Mesothelial cell of epicardium (in vitro differentiated cells): ENCODE results near the gene SLCO2A1. TPM values are rescaled to one million over a fixed set of nuclear protein-coding genes. Genes with fewer than 3 reads are reported as not detected.

ENCODE experiments used
- DNase-seq, 2 experiments: peaks; one replicate each; pipeline ENCODE4 v3.0.0; 2021; ENCODE audit warnings: low spot score in 2 of 2; ENCODE audit not compliant: unreplicated experiment in 2 of 2
- H3K27ac Mint-ChIP-seq: 2 replicates; pipeline ENCODE4 v1.8.0; 2021; ENCODE audit warnings: mixed read lengths
- H3K27me3 Mint-ChIP-seq: 2 replicates; pipeline ENCODE4 v1.8.0; 2021; ENCODE audit warnings: low read depth, mixed read lengths
- H3K36me3 Mint-ChIP-seq: 2 replicates; pipeline ENCODE4 v1.8.0; 2021; ENCODE audit warnings: mixed read lengths
- H3K4me1 Mint-ChIP-seq: 2 replicates; pipeline ENCODE4 v1.8.0; 2021; ENCODE audit warnings: mixed read lengths
- H3K4me3 Mint-ChIP-seq: 2 replicates; pipeline ENCODE4 v1.8.0; 2021; ENCODE audit warnings: mild to moderate bottlenecking, moderate library complexity, mixed read lengths
- H3K9me3 Mint-ChIP-seq: 2 replicates; pipeline ENCODE4 v1.8.0; 2021; ENCODE audit warnings: mixed read lengths
- total RNA-seq: library from RNA; stranded (reverse); gene quantifications from 3 replicates; pipeline ENCODE4 v1.2.1, GENCODE V29; 2021
- TF ChIP-seq, protein P1 (sequence below): fragments of 200-600 bp; sonication (generic); IDR thresholded peaks from one replicate; pipeline ENCODE4 v1.5.0; 2021; ENCODE audit warnings: antibody characterized with exemption; ENCODE audit not compliant: unreplicated experiment

The SLCO2A1 gene
- total RNA-seq, 1 donor from 2014 or later, result 24.1 TPM

DNA sequence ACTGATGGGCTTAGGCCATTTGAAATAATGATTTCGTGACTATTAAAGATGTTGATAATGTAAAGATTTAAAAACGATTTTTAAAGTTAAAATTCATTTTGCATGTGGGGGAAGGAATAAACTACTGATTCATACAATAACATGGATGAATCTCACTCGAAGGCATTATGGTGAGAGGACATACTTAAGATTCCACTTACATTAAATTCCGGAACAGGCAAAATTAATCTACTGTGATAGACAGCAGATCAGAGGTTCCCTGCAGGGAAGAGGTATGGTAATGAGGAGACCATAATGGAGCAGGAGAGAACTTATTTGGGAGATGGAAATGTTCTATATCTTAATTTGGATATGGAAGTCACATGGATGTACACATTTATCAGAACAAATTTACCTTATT is 105.7 kb downstream of the SLCO2A1 start:
- Mint-ChIP-seq H3K4me3 (no peak overlapping the region), H3K27me3 (peaks cover 21% of the 10 kb centered on the region), H3K4me1 (peaks cover 5% of the 10 kb centered on the region), H3K27ac (no peak overlapping the region), H3K9me3 (peaks cover 3% of the 10 kb centered on the region), H3K36me3 (no peaks in the 10 kb centered on the region)
- no peak for DNase-seq
- TF ChIP-seq, protein P1, sequence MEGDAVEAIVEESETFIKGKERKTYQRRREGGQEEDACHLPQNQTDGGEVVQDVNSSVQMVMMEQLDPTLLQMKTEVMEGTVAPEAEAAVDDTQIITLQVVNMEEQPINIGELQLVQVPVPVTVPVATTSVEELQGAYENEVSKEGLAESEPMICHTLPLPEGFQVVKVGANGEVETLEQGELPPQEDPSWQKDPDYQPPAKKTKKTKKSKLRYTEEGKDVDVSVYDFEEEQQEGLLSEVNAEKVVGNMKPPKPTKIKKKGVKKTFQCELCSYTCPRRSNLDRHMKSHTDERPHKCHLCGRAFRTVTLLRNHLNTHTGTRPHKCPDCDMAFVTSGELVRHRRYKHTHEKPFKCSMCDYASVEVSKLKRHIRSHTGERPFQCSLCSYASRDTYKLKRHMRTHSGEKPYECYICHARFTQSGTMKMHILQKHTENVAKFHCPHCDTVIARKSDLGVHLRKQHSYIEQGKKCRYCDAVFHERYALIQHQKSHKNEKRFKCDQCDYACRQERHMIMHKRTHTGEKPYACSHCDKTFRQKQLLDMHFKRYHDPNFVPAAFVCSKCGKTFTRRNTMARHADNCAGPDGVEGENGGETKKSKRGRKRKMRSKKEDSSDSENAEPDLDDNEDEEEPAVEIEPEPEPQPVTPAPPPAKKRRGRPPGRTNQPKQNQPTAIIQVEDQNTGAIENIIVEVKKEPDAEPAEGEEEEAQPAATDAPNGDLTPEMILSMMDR, result no peak

DNA sequence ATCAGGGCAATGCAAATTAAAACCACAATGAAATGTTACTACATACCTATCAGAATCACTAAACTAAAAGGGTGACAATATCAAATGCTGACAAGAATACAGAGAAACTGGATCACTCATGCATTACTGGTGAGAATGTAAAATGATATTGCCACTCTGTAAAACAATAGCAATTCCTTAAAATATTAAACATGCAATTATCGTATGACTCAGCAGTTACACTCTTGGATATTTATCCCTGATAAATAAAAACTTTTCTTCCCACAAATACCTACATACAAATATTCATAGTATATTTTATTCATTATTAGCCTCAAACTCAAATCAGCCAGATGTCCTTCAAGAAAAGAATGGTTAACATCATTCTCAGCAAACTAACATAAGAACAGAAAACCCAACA is 108.1 kb downstream of the SLCO2A1 start:
- H3K9me3 Mint-ChIP-seq, result peaks cover 11% of the 10 kb centered on the region
- peaks cover 8% of the 10 kb centered on the region for H3K27me3 Mint-ChIP-seq
- TF ChIP-seq, protein P1, result no peak
- no peak overlapping the region for H3K4me3 Mint-ChIP-seq
- H3K27ac Mint-ChIP-seq, result no peak overlapping the region
- peaks cover 3% of the 10 kb centered on the region for H3K4me1 Mint-ChIP-seq
- no peaks in the 10 kb centered on the region for H3K36me3 Mint-ChIP-seq
- no peak for DNase-seq

DNA sequence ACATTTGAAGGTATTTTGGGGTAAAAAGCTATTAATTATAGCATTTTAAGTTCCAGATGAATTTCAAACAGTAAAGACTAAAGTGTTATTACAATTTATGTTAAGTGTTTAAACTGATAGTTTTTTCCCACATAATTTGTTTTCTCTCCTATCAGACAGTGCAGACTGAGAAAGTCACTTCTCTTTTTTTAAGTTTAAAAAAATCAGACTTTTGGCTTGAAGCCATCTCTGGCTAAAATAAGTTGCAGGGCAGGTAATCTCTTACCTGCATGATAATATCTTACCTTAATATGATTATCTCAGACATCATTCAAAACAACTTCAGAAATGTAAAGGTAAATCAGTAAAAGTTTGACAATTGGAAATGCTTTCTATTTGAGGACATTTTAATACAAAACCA is 112.6 kb downstream of the SLCO2A1 start:
- peaks cover 11% of the 10 kb centered on the region for H3K4me1 Mint-ChIP-seq
- no peak for DNase-seq

DNA sequence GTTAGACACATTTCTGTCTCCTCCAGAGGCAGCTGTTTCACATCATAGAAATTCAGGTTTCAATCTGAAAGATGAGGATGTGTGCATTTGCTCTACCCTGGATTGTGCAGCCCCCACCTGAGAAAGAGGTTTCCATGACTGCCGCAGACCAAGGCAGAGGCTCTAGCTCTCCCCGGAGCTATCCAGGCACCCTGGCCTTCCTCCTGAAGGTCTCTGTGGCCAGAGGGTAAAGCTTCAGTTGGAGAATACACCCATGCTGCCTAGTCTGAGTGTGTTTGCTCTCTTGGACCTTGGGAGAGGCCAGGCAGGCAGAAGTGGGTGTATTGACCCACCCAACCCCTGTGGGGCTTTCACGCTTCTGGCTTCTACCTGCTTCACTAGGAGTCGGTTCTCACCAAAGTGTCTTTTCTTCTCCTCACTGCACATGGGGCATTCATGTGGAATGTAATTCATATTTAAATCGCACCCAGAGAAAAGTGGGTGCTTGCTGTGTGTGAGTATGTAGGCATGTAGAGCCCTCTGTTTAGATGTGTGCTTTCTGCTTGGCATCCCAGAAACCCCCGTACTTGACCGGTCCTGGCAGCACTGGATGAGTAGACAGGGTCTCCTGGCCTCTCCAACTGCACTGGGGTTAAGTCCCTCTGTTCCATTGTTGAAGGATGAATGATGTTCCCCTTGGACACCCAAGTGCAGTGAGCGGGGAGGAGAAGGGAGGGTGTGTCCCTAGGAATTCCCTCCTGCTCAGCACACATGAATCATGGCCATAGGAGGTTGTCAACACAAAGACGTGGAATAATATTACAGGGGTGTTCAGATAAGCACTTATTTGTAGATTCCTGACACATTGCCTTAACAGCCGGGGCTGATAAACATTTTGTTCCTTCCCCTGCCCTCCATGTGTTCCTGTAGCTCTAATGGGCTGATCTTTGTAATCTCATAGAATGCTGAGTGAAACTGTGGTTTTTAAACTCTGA is 113.8 kb downstream of the SLCO2A1 start:
- Mint-ChIP-seq H3K27me3 (peaks cover 1% of the 10 kb centered on the region), H3K36me3 (no peaks in the 10 kb centered on the region), H3K27ac (no peak overlapping the region), H3K4me3 (no peak overlapping the region), H3K4me1 (peaks cover 11% of the 10 kb centered on the region), H3K9me3 (peaks cover 8% of the 10 kb centered on the region)
- TF ChIP-seq, protein P1, result no peak
- DNase-seq, result no peak

More for the DNA sequence above, 112.6 kb downstream of the SLCO2A1 start:
- no peak overlapping the region for H3K27ac Mint-ChIP-seq
- no peak overlapping the region for H3K4me3 Mint-ChIP-seq
- no peaks in the 10 kb centered on the region for H3K36me3 Mint-ChIP-seq
- TF ChIP-seq, protein P1, result no peak
- H3K9me3 Mint-ChIP-seq, result peaks cover 8% of the 10 kb centered on the region
- H3K27me3 Mint-ChIP-seq, result peaks cover 1% of the 10 kb centered on the region

DNA sequence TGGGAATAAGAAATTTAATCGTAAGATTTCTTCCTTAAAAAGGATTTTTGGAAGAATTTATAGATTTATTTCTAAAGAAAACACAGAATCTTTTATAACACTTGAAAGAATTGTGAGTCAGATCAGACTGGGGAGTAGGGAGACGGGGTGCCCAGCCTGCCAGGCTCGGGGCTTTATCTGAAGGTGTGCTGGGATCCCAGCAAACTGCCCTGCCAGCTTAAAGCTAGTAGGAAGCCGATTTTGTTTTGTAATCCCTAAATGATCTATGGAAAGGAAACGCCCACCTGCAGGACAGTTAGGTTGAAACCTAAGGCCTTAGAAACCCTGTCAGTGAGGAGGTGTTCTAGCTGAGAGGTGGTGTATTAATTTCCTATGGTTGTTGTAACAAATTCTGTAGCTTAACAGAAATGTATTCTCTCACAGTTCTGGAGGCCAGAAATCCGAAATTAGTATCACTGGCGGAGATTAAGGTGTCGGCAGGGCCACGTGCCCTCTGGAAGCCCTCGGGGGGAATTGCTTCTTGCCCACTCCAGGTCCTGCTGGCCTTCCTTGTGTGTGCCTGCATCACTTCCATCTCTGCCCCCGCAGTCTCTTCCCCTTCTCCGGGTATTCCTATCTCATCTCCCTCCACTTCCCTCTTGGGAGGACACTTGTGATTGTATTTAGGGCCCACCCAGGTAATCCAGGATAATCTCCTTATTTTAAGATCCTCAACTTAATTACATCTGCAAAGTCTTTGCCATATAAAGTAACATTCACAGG is 114.7 kb downstream of the SLCO2A1 start:
- peaks cover 11% of the 10 kb centered on the region for H3K4me1 Mint-ChIP-seq
- peaks cover 8% of the 10 kb centered on the region for H3K9me3 Mint-ChIP-seq
- DNase-seq, result no peak

More for the DNA sequence above, 114.7 kb downstream of the SLCO2A1 start:
- Mint-ChIP-seq H3K27ac (no peak overlapping the region), H3K4me3 (no peak overlapping the region), H3K27me3 (peaks cover 1% of the 10 kb centered on the region), H3K36me3 (no peaks in the 10 kb centered on the region)
- TF ChIP-seq, protein P1, result no peak
